Skeletal muscle satellite cell (primary cell): ENCODE data around the gene PHACTR2.

Source experiments
- H3K27me3 ChIP-seq: 2 replicates; pipeline ENCODE4 v1.7.0; 2013; ENCODE audit warnings: low read length; ENCODE audit not compliant: control insufficient read depth, insufficient read depth
- H3K36me3 ChIP-seq: 2 replicates; pipeline ENCODE4 v1.7.0; 2013; ENCODE audit warnings: mild to moderate bottlenecking, control low read depth, low read length; ENCODE audit not compliant: insufficient read depth
- H3K4me1 ChIP-seq: 2 replicates; pipeline ENCODE4 v1.7.0; 2013; ENCODE audit warnings: low read length; ENCODE audit not compliant: control insufficient read depth, insufficient read depth
- H3K4me2 ChIP-seq: 2 replicates; pipeline ENCODE4 v1.7.0; 2013; ENCODE audit warnings: mild to moderate bottlenecking, low read length
- H3K4me3 ChIP-seq: 2 replicates; pipeline ENCODE4 v1.7.0; 2013; ENCODE audit warnings: low read length
- H3K9ac ChIP-seq: 2 replicates; pipeline ENCODE4 v1.7.0; 2013; ENCODE audit warnings: mild to moderate bottlenecking, low read depth, low read length, moderate library complexity
- H3K9me3 ChIP-seq: replicated peaks from 2 replicates; pipeline ENCODE4 v1.7.0; 2013; ENCODE audit warnings: mild to moderate bottlenecking, control low read depth, low read length

PHACTR2 gene

DNA sequence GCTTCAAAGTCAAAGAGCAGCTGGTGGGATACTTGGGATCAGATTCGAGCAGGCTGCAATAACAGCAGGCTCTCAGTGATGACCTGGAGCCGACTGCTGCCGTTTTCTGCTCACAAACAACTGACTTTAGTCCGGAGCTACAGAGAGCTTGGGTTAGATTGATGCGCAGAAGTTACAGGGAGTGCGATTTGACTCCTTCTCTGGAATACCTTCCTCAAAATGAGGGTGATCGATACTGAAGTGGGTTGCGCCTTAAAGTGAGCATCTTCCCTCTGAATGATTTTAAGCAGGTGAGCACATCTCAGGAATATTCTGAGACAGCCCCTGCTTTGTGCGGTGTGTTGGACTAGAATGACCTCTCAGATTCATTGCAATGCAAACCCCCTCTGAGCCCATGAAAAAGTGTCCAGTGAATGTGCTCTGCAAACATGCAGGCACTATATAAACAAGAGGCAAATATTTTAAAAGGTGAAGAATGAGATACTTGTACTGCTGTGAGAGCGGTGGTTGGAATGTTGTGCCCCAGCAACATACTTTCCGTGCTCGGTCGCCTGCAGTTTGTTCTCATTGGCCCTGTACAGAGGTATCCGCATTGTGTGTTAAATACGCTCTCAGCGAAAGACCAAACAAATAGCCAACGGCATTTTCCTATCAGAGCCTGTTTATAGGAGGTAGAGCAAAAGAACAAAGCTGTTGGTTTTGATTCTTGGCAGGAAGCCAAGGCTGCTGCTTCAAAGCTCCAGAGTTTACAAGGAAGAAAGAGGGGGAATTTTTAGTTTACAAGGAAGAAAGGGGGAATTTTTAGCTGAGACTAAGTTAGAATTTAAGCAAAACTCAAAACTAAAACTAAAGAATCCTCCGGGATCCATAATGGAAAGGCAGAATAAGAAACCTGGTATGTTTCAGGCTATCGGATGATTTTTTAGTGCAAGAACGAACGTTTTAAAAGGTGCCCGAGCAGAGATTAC, 67.7 kb downstream of the PHACTR2 start:
- Histone ChIP-seq H3K27me3 (no peaks in the 10 kb centered on the region), H3K9me3 (no peaks in the 10 kb centered on the region), H3K36me3 (peaks cover 2% of the 10 kb centered on the region), H3K4me3 (peak overlapping the region; percentile 53), H3K4me2 (peak overlapping the region; percentile 79), H3K9ac (peak overlapping the region; percentile 48), H3K4me1 (peaks cover 45% of the 10 kb centered on the region)

DNA sequence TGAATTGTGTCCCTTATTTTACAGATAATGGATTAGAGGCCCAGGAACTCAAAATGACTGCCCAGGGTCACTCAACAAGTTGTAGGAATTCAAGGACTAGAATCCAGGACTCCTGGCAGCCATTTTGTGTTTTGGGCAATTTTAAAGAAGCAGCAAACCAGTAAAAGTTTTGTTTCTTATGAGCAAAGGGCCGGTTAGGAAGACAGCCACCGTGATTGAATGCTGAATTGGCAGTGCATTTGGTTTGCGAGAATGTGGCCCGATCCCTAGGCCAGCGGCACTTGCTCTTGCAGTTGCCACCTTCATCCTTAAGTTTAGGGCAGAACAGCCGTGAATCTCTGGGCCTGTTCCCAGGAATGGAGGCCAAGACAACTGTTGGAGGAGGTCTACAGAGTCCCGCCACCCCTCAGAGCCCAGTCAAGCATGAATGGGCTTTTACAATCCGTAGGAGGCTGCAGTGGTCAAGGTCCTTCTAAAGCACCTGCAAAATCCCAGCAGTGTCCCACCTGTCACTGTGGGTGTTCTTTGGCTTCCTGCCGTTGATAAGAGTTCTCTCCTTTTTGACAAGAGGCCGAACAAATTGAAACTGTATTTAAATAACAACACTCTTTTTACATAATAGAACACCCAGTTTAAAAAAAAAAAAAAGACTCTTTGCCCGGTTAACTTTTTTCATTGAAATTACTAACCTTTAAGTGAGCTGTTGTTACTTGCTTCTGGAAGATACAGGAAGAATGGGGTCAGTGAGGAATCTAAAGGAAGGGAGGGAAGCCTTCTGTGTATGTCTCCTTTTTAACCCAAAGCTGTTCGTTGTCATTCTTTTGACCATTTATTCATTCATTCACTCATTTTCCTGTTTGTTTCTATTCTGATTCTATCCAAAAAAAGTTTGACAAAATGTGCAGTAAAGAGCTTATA, 68.7 kb downstream of the PHACTR2 start:
- H3K4me1 ChIP-seq, result peaks cover 45% of the 10 kb centered on the region
- peaks cover 2% of the 10 kb centered on the region for H3K36me3 ChIP-seq
- H3K9me3 ChIP-seq, result no peaks in the 10 kb centered on the region
- H3K9ac ChIP-seq, result peak overlapping the region; percentile 48
- no peaks in the 10 kb centered on the region for H3K27me3 ChIP-seq
- peak overlapping the region; percentile 79 for H3K4me2 ChIP-seq
- H3K4me3 ChIP-seq, result peak overlapping the region; percentile 53

DNA sequence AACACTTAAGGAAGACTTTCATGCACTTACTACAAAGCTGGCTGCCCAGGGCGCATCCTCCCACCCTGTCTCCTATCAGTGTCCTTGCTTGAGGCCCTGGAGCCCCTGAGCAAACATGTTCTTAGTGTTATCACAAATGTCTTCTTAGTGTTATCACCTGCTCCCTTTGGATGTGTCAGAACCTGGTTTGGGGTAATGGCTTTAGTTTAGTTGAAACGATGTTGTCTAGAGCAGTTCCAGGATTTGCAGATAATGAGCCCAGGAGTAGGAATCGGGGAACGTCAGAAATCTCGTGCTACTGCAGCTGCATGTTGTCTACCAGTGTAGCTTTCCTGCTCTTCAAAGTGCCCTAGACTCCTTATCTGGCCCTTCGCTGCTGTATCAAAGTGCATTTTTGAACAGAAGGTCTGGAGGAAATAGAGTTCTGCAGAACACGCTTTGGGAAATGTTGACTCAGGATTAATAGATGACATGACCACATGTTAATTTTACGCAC, 69.6 kb downstream of the PHACTR2 start:
- Histone ChIP-seq H3K27me3 (no peaks in the 10 kb centered on the region), H3K4me1 (peaks cover 41% of the 10 kb centered on the region), H3K36me3 (peaks cover 2% of the 10 kb centered on the region), H3K9me3 (no peaks in the 10 kb centered on the region), H3K4me2 (no peak overlapping the region), H3K4me3 (no peak overlapping the region), H3K9ac (no peak overlapping the region)

DNA sequence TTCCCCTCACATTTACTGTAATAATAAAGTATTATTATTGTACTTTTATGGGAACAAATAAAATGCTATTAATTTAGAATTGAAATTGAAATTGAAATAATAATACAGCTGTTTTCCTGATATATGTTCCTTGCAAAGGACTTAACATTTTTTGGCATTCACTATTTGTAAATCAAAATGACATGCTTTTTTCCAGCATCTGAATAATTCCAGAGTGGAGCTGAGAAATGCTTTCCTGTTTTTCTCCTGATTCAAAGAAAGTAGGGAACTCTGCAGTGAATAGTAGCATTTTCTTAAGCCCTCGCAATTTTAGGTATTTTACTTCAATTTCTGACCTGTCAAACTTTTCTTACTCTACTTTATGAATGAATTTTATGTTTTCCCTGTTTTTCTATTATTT, 72.1 kb downstream of the PHACTR2 start:
- H3K4me2 ChIP-seq, result no peak overlapping the region
- no peaks in the 10 kb centered on the region for H3K9me3 ChIP-seq
- H3K4me3 ChIP-seq, result no peak overlapping the region
- H3K27me3 ChIP-seq, result no peaks in the 10 kb centered on the region
- no peak overlapping the region for H3K9ac ChIP-seq
- peaks cover 23% of the 10 kb centered on the region for H3K4me1 ChIP-seq
- H3K36me3 ChIP-seq, result peaks cover 2% of the 10 kb centered on the region

DNA sequence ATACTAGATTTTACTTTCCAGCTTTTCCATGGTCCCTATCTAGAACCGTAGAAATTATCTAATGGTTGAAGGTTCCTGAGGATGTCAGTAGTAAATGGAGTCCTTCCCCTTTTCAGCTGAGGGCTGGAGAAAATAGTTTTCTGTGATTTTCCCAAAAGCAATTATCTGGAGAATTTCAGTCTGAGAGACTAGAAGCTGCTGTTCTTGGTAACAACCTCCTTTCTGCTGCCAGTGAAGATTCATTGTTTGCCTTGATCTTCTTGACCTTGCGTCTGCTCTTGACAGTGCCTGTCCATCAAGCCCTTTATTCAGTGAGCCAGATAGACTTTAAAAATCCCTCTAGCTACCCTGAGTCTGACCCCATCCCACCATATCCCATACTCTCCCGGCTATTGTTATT, 73.1 kb downstream of the PHACTR2 start:
- H3K36me3 ChIP-seq, result peaks cover 2% of the 10 kb centered on the region
- H3K9me3 ChIP-seq, result no peaks in the 10 kb centered on the region
- H3K27me3 ChIP-seq, result no peaks in the 10 kb centered on the region
- no peak overlapping the region for H3K9ac ChIP-seq
- no peak overlapping the region for H3K4me2 ChIP-seq
- H3K4me3 ChIP-seq, result no peak overlapping the region
- peaks cover 13% of the 10 kb centered on the region for H3K4me1 ChIP-seq

DNA sequence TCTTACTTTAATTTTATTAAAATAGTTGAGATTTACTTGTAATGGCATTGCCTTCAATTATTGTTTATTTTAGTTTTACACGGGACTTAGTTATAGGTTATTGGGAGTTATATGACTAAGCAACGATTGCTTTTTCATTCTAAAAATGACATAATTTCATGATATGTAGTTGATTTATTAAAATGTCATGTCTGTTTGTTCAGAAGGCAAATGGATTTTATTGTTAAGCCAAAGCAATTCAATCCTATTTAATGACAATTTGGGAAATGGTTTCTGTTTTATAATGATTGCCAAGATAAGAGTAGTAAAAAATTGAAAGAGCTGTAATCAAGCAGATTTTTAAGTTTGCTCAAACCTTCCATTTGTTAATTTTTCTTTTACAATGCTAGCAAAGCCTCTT, 74.7 kb downstream of the PHACTR2 start:
- H3K4me1 ChIP-seq, result peaks cover 6% of the 10 kb centered on the region
- no peak overlapping the region for H3K9ac ChIP-seq
- peaks cover 2% of the 10 kb centered on the region for H3K36me3 ChIP-seq
- H3K9me3 ChIP-seq, result no peaks in the 10 kb centered on the region
- no peak overlapping the region for H3K4me3 ChIP-seq
- H3K27me3 ChIP-seq, result no peaks in the 10 kb centered on the region
- no peak overlapping the region for H3K4me2 ChIP-seq

DNA sequence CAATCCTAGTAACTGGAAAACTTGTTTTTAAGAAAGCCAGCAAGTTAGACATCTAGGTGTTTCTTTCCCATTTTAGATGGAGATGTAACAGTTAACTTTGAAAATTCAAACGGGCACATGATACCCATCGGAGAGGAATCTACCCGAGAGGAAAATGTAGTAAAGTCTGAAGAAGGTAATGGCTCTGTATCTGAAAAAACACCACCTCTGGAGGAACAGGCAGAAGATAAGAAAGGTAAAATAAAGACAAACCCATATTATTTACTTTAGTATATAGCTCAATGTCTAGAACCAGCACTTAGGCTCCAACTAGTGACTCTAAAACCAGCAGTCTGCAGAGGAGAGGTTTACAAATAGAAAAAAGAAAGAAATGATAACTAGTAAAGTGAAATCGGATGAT, 75.9 kb downstream of the PHACTR2 start:
- Histone ChIP-seq H3K36me3 (peaks cover 2% of the 10 kb centered on the region), H3K4me2 (no peak overlapping the region), H3K4me1 (peaks cover 6% of the 10 kb centered on the region), H3K9me3 (no peaks in the 10 kb centered on the region), H3K4me3 (no peak overlapping the region), H3K9ac (no peak overlapping the region), H3K27me3 (no peaks in the 10 kb centered on the region)

DNA sequence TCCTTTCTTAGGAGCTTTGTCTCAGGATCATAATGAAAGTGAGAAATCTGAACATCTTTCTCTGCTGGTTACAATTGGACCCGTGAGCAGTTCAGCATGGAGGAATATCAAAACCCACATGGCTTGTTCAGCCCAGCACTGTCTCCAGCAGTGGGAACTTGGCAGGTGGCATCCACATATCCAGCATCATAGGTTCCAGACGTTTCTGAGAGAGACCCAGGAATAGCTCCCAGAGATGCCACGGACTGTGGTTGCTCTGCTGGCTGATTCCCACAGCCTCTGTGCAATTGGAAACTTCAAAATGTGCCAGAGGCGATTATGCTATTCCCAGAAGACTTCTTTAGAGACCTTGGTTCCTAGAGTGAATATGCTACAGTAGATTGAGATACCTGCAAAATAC, 76.4 kb downstream of the PHACTR2 start:
- Histone ChIP-seq H3K4me1 (peaks cover 6% of the 10 kb centered on the region), H3K4me3 (no peak overlapping the region), H3K9ac (no peak overlapping the region), H3K9me3 (no peaks in the 10 kb centered on the region), H3K27me3 (no peaks in the 10 kb centered on the region), H3K4me2 (no peak overlapping the region), H3K36me3 (peaks cover 2% of the 10 kb centered on the region)

DNA sequence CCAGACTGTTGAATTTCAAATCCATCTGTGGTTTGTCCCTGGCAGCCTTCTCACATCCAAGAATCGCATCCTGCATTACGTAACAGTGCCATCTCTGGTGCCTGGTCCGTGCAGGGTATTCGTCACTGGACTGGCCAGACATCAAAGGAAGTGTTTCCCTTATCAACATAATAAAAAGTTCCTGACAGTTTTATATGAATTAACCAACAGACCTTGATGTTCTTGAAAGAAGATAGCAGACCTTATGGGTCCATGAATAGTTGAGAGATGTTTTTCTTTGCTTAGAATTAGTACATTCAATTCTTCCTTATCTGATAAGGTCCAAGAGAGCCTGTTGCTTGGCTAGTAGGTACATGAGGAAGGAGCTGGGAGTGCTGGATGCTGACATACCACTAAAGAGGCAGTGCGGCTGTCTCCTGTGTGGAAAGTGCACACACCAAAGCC, 77.6 kb downstream of the PHACTR2 start:
- no peaks in the 10 kb centered on the region for H3K36me3 ChIP-seq
- no peak overlapping the region for H3K9ac ChIP-seq
- H3K9me3 ChIP-seq, result no peaks in the 10 kb centered on the region
- H3K4me3 ChIP-seq, result no peak overlapping the region
- no peaks in the 10 kb centered on the region for H3K27me3 ChIP-seq
- H3K4me1 ChIP-seq, result peaks cover 11% of the 10 kb centered on the region
- no peak overlapping the region for H3K4me2 ChIP-seq

DNA sequence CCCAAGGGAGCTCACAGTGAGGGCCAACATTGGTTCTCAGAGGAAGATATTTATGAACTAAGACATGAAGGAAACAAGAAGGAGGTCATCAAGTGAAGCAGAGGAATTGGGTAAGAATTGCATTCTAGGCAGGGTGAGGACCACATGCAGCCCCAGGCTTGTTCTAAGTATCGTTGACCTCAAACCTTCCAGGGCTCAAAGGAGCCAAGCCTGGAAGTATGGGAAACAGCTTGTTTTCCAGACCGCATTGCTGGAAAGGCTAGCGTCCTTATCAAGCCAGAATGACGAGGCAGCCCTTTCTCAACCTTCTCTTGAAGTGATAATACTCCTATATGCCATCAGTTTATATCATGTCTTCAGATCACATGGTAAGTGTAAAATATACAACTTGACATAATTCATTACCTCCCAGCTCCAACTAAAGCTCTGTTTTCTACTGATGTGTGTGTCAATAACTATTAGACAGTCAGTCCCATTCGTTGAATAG, 79.6 kb downstream of the PHACTR2 start:
- Histone ChIP-seq H3K9me3 (no peaks in the 10 kb centered on the region), H3K4me1 (peaks cover 11% of the 10 kb centered on the region), H3K36me3 (no peaks in the 10 kb centered on the region), H3K4me2 (no peak overlapping the region), H3K9ac (no peak overlapping the region), H3K27me3 (no peaks in the 10 kb centered on the region), H3K4me3 (no peak overlapping the region)

DNA sequence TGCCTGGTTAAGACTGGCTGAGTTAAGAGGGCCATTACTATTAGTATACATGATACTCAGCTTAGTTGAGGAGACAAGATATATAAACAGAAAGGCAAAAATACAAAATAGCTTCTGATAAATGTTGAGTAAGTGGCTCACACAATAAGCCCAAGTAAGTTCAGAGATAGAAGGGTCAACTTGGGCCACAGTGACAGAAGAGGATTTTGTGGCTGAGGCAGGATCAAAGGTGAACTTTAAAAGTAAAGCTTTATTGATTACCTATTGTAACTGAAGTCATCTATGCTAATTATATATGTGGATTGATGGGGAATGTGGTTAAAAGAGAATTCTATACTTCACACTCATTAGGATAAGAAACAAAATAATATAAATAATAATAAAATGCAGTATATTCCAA, 80.8 kb downstream of the PHACTR2 start:
- no peaks in the 10 kb centered on the region for H3K9me3 ChIP-seq
- H3K4me2 ChIP-seq, result no peak overlapping the region
- no peaks in the 10 kb centered on the region for H3K27me3 ChIP-seq
- no peak overlapping the region for H3K9ac ChIP-seq
- no peak overlapping the region for H3K4me3 ChIP-seq
- peaks cover 5% of the 10 kb centered on the region for H3K4me1 ChIP-seq
- H3K36me3 ChIP-seq, result no peaks in the 10 kb centered on the region
